B cell (primary cell): ENCODE data around the gene SRCAP. TPM values are rescaled to one million over a fixed set of nuclear protein-coding genes. Genes with fewer than 3 reads are reported as not detected.

Source experiments
- ATAC-seq: fragments of 200-7000 bp; cut with Tn5 transposase; one replicate; pipeline ENCODE4 v1.10.0; 2021; ENCODE audit warnings: low read depth, mild to moderate bottlenecking, moderate number of reproducible peaks, moderate library complexity
- CTCF ChIA-PET: fragments of 350-600 bp; sonication (Branson Sonifier 250); formaldehyde crosslinking; loops from one replicate; lab custom pipeline; 2021; ENCODE audit warnings: antibody characterized with exemption, inconsistent platforms; lab: Charles Lee
- POLR2A ChIA-PET: fragments of 350-600 bp; sonication (Branson Sonifier 250); formaldehyde crosslinking; loops from one replicate; lab custom pipeline; 2021; ENCODE audit warnings: antibody characterized with exemption; lab: Charles Lee
- DNase-seq: peaks from one replicate; pipeline ENCODE4 v3.0.0; 2013
- H2AFZ ChIP-seq: 2 replicates; pipeline ENCODE4 v1.6.1; 2012; ENCODE audit warnings: mild to moderate bottlenecking, low read depth, low read length; ENCODE audit not compliant: insufficient read depth, poor library complexity, severe bottlenecking
- H3K27ac ChIP-seq, 2 donors: 1 replicate in 1 of 2; 2 replicates in 1 of 2; pipeline ENCODE4 v1.5.1; 2012 to 2013; ENCODE audit warnings: low read length in 2 of 2, mild to moderate bottlenecking in 2 of 2, moderate library complexity in 1 of 2
- H3K27me3 ChIP-seq, 4 experiments: fragments of 200-600 bp in 1 of 4; sonication (generic) in 1 of 4; replicated peaks in 1 of 4; 1 replicate in 2 of 4; 2 replicates in 2 of 4; pipeline versions ENCODE4 v1.6.1 to v1.7.0; 2013 to 2016; ENCODE audit warnings: low read length in 3 of 4, mild to moderate bottlenecking in 2 of 4, mixed read lengths in 1 of 4, moderate library complexity in 1 of 4; ENCODE audit not compliant: insufficient read depth in 4 of 4, control insufficient read depth in 3 of 4; ENCODE audit errors: control extremely low read depth in 1 of 4
- H3K36me3 ChIP-seq, 2 experiments: replicated peaks in 1 of 2; 1 replicate in 1 of 2; 2 replicates in 1 of 2; pipeline versions ENCODE4 v1.6.1 to v1.7.1; 2013; ENCODE audit warnings: low read length in 1 of 2; ENCODE audit not compliant: insufficient read depth in 2 of 2, control insufficient read depth in 1 of 2; ENCODE audit errors: control extremely low read depth in 1 of 2, extremely low read depth in 1 of 2
- H3K4me1 ChIP-seq, 2 donors: fragments of 200-600 bp in 1 of 2; sonication (generic) in 1 of 2; 1 replicate in 1 of 2; 2 replicates in 1 of 2; pipeline versions ENCODE4 v1.5.1 to v1.6.1; 2013 to 2017; ENCODE audit warnings: low read length in 2 of 2; ENCODE audit not compliant: control insufficient read depth in 2 of 2, insufficient read depth in 2 of 2
- H3K4me2 ChIP-seq: replicated peaks from 2 replicates; pipeline ENCODE3; 2012; ENCODE audit warnings: mild to moderate bottlenecking, low read depth, low read length; ENCODE audit not compliant: poor library complexity, severe bottlenecking
- H3K4me3 ChIP-seq, 5 experiments: fragments of 200-600 bp in 1 of 5; sonication (generic) in 1 of 5; 1 replicate in 3 of 5; 2 replicates in 2 of 5; pipeline versions ENCODE4 v1.5.1 to v1.7.0; 2011 to 2016; ENCODE audit warnings: low read length in 4 of 5, mild to moderate bottlenecking in 4 of 5, low read depth in 2 of 5, control low read depth in 1 of 5, moderate library complexity in 1 of 5; ENCODE audit not compliant: insufficient read depth in 1 of 5; ENCODE audit errors: control extremely low read depth in 1 of 5, extremely low read depth in 1 of 5
- H3K79me2 ChIP-seq: fragments of 200-600 bp; sonication (generic); one replicate; pipeline ENCODE4 v1.6.0; 2016; ENCODE audit warnings: low read length; ENCODE audit not compliant: control insufficient read depth, insufficient read depth
- H3K9ac ChIP-seq: fragments of 200-600 bp; sonication (generic); 2 replicates; pipeline ENCODE4 v1.6.1; 2017; ENCODE audit warnings: mild to moderate bottlenecking, low read length, moderate library complexity
- H3K9me3 ChIP-seq, 3 donors: one replicate each; pipeline versions ENCODE4 v1.6.1 to v1.7.1; 2013; ENCODE audit warnings: low read length in 2 of 3; ENCODE audit not compliant: control insufficient read depth in 2 of 3, insufficient read depth in 1 of 3; ENCODE audit errors: control extremely low read depth in 1 of 3
- H4K20me1 ChIP-seq: 2 replicates; pipeline ENCODE4 v1.6.0; 2012; ENCODE audit warnings: mild to moderate bottlenecking, low read length; ENCODE audit not compliant: insufficient read depth, control insufficient read depth, poor library complexity, severe bottlenecking
- H3K27ac Mint-ChIP-seq: one replicate; pipeline ENCODE4 v1.8.0; 2021; ENCODE audit warnings: mixed read lengths
- H3K27me3 Mint-ChIP-seq: one replicate; pipeline ENCODE4 v1.8.0; 2021; ENCODE audit warnings: mixed read lengths
- H3K4me1 Mint-ChIP-seq: one replicate; pipeline ENCODE4 v1.8.0; 2021; ENCODE audit warnings: mixed read lengths
- H3K4me3 Mint-ChIP-seq: one replicate; pipeline ENCODE4 v1.8.0; 2021; ENCODE audit warnings: mixed read lengths
- H3K9me3 Mint-ChIP-seq: one replicate; pipeline ENCODE4 v1.8.0; 2022; ENCODE audit warnings: mixed read lengths; ENCODE audit not compliant: insufficient read depth
- EZH2 ChIP-seq: IDR thresholded peaks from 2 replicates; pipeline ENCODE4 v1.6.1; 2012; ENCODE audit warnings: borderline replicate concordance, low read depth, mild to moderate bottlenecking, moderate library complexity, low read length; ENCODE audit not compliant: insufficient read depth, poor library complexity, severe bottlenecking
- WGBS: methylation state at CpG from one replicate; pipeline ENCODE4 v1.1.5; 2013; ENCODE audit warnings: missing lambda C conversion rate; ENCODE audit not compliant: insufficient coverage; 5-methylcytosine and 5-hydroxymethylcytosine counted together
- intact Hi-C: fragments of 100-400 bp; cut with micrococcal nuclease; formaldehyde crosslinking; loops from one replicate; pipeline ENCODE4 v1.10.0; 2022
- polyA minus RNA-seq: library from RNA; depleted of rRNA, polyadenylated mRNA; stranded (reverse); fragments of >200 nt; gene quantifications from 2 replicates; pipeline ENCODE4 v1.2.3, GENCODE V29; 2012
- polyA plus RNA-seq: library from polyadenylated mRNA; depleted of rRNA; stranded (reverse); fragments of >200 nt; gene quantifications from 2 replicates; pipeline ENCODE4 v1.2.3, GENCODE V29; 2012
- total RNA-seq, 2 donors: library from RNA; stranded (reverse); fragments of 120-200 nt in 1 of 2; gene quantifications; 1 replicate in 1 of 2; 2 replicates in 1 of 2; pipeline versions ENCODE4 v1.2.3 to v1.2.4, GENCODE V29; 2013 to 2022
- TF ChIP-seq, protein P1 (sequence below): fragments of 200-600 bp; IDR thresholded peaks from one replicate; pipeline ENCODE4 v1.8.0; 2022; ENCODE audit warnings: antibody characterized with exemption, mild to moderate bottlenecking

SRCAP gene
- total RNA-seq (142 and 145 TPM in 2 replicates), polyA plus RNA-seq (20.9 and 21.4 TPM in 2 replicates), polyA minus RNA-seq (46.0 and 74.4 TPM in 2 replicates)
- 13.7 TPM for total RNA-seq (2013)

DNA sequence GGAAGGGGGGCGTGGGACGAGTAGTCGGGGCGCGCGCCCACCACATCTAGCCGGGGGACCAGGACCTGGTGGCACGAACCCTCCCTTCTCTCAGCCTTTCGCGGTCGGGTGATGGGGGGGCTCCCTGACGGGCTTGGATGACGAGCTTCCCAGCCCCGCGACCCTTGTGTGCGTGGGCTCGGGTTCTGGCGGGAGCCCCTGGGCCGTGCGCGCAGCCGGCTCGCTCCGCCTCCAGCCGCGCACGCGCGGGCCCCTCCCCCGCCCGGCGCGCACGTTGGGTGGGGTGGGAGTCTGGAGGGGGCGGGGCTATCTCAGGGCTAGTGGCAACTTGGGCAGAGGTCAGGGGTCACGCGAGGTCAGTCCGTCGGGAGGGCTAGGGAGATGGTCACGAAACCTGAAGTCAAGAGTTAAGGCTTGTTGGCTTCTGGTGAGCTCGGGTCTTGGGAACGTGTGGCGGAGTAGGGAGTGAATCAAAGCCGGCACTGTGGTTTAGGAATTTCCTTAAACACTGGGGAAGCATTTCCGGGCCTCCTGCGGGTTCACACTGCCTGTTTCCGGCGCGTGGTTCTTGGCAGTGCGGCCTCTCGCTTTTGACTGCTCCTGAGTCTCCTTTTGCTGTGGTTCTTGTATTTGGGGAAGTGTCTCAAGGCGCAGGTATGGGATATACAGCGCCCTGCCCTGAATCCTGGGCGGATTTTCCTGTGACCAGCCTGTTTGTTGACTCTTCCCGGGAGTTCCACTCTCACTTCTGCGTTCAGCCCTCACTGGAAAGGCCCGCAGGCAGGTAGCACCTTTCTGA, at the start of gene SRCAP:
Gene SRCAP, plus strand, starts transcription at position 356 of the 799 bp plus-strand sequence. CDS start 1,654 bp downstream, outside the sequence.
- H3K4me3 ChIP-seq: peak within 1 kb of the TSS; percentile 17 to 100 (median 96)
- POLR2A ChIA-PET: interaction anchor here (0.6 to 3.4 kb wide), 4 partner anchors 25 to 202 kb away, joined by 3 to 41 read pairs (median 4); partner anchors contain the start of genes FBRS and PHKG2
- no peak for DNase-seq
- peak within 1 kb of the TSS; percentile 100 for H3K27ac ChIP-seq
- CTCF ChIA-PET: interaction anchor here (0.6 to 0.7 kb wide), 2 partner anchors 68 to 174 kb away, joined by 3 read pairs; no protein-coding TSS in a partner anchor
- intact Hi-C loops: loop anchor here (1.0 to 10.0 kb wide), 15 partner anchors 18 to 727 kb away; partner anchors contain the start of genes ALDOA, CFAP119, DCTPP1 and FBRS
- Mint-ChIP-seq H3K4me3 (peak within 1 kb of the TSS; percentile 95), H3K4me1 (peaks cover 24% of the 10 kb centered on the region), H3K27me3 (no peaks in the 10 kb centered on the region), H3K27ac (peak within 1 kb of the TSS; percentile 100), H3K9me3 (no peaks in the 10 kb centered on the region)
- H3K4me2 ChIP-seq: peak within 1 kb of the TSS; percentile 92
- peak; percentile 34 for ATAC-seq
- peaks cover 34% of the 10 kb centered on the region for H4K20me1 ChIP-seq
- H3K4me1 ChIP-seq: peaks cover 15 to 20% of the 10 kb centered on the region in 2 donors
- peaks cover 7 to 34% of the 10 kb centered on the region in 2 experiments for H3K36me3 ChIP-seq
- WGBS: under 1% methylated on average over 51 of the region's 57 CpGs
- TF ChIP-seq EZH2: no peak
- TF ChIP-seq, protein P1, sequence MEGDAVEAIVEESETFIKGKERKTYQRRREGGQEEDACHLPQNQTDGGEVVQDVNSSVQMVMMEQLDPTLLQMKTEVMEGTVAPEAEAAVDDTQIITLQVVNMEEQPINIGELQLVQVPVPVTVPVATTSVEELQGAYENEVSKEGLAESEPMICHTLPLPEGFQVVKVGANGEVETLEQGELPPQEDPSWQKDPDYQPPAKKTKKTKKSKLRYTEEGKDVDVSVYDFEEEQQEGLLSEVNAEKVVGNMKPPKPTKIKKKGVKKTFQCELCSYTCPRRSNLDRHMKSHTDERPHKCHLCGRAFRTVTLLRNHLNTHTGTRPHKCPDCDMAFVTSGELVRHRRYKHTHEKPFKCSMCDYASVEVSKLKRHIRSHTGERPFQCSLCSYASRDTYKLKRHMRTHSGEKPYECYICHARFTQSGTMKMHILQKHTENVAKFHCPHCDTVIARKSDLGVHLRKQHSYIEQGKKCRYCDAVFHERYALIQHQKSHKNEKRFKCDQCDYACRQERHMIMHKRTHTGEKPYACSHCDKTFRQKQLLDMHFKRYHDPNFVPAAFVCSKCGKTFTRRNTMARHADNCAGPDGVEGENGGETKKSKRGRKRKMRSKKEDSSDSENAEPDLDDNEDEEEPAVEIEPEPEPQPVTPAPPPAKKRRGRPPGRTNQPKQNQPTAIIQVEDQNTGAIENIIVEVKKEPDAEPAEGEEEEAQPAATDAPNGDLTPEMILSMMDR: no peak
- peaks cover 49% of the 10 kb centered on the region for H3K79me2 ChIP-seq
- no peaks in the 10 kb centered on the region for H3K27me3 ChIP-seq
- H3K9ac ChIP-seq: peak within 1 kb of the TSS; percentile 100
- H3K9me3 ChIP-seq: no peaks in the 10 kb centered on the region
- peak within 1 kb of the TSS; percentile 86 for H2AFZ ChIP-seq
